Right hindlimb (tissue), 1 donor: ENCODE results near the gene LDB1.

Source experiments
- DNase-seq: peaks from one replicate; pipeline ENCODE4 v3.0.0-alpha.2; 2018

Gene LDB1

DNA sequence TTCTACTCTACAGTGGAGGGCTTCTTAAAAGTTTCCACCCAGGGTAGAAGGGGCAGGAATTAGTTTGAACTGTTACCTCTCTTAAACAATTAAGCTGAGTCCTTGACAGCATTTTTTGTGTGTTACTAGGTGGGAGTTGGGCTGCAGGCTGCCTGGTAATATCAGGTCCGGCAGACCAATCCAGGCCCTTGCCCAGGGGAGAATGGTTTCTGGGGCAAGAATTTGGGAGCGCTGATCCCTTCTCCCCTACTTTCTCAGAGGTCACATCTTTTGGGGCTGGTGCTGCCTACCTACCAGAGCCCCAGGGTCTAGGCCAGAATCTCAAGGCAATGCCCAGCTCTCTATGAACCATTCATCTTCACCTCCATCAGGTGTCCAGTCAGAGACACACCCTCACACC lies 14.2 kb upstream of the LDB1 start:
- DNase-seq: no peak

DNA sequence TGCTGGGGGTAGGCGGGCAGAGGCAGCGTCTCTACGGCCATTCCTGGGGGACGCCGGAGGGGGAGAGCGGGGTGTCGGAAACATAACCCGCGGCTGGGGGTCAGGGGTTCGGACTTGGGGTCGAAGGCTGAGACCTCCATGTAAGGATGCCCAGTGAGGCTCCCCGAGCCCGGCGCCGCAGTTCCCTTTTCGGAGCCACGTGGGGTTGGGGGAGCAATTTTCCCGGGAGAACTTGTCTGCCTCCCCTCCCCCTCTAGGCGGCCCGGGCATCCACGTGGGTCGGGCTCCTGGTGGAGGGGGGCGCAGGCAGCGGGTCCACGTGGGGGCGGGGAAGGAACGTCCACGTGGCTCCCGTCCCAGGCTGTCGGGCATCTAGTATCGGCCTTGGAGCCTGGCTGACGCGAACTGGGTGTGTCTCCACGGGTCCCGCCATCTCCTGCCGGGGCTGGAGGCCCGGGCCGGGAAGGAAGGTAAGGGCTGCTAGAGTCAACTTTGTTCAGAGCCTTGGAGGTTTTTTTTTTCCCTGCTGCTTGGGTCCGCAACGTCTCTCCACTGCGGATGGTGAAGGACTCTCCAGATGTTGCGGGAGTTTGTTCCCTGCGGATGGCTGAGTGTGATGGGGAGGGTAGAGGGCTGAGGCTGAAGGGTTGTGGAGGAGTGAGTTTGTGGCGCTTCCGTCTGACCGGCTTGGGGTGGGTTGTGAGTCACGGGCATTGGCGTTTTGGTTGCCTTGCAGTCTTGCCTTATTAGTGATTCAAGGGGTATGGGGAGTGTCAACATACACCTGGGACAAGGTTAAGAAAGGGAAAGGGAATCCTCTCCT lies 13.4 kb upstream of the LDB1 start:
- DNase-seq: peak; percentile 87

DNA sequence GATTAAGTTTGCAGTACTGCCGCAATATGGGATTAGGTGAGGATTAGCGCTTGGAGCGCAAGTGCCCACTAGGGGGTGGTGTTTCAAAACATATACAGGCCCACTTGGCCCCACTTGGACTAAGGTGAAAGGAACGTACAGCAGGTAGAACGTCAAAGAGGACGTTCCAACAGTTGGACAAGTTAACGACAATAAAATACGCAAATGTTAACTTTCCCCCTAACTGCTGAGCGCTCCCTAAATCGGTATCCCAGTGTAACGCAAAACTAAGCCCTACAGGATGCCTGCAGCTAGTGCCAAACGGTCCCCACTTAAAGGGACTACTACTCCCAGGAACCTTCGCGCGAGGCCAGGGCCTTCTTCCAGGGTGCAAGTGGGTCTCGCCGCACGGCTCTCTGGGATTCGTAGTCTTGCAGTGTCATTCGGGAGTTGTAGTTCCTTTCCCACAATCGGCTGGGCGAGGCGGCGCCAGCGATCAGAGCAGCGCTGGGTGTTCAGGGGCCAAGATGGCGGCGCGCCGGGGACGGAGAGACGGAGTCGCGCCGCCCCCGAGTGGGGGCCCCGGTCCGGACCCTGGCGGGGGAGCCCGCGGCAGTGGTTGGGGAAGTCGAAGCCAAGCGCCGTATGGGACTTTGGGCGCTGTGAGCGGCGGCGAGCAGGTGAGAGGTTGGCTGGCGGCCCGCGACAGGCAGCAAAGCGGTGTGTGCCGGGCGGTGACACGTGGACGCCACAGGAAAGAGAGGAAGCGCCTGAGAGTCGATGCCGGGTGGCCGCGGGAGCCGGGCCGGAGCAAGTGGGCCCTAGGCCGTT lies 12.6 kb upstream of the LDB1 start, which contains the start of gene PPRC1:
TSS of gene PPRC1 (plus strand) at position 478 of the 810 bp plus-strand sequence. CDS start at position 507, 29 bp downstream.
- DNase-seq: peak; percentile 99

DNA sequence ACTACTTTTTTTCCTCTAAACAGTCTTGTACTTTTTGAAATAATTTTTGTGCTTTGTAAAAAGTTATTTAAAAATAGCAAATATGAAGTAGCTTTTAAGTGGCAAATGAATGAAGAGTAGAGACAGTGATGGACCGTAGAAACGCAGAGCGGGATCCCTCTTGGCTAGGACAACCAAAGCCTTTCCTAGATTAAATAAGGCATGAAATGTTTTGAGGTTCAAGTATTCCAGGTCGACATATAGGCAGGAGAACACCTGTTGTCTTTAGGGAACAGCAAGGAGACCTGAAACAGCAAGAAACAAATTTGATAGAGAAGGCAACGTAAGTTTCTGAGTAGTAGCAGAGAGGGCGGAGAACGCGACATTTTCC lies 12.0 kb upstream of the LDB1 start:
- DNase-seq: no peak

DNA sequence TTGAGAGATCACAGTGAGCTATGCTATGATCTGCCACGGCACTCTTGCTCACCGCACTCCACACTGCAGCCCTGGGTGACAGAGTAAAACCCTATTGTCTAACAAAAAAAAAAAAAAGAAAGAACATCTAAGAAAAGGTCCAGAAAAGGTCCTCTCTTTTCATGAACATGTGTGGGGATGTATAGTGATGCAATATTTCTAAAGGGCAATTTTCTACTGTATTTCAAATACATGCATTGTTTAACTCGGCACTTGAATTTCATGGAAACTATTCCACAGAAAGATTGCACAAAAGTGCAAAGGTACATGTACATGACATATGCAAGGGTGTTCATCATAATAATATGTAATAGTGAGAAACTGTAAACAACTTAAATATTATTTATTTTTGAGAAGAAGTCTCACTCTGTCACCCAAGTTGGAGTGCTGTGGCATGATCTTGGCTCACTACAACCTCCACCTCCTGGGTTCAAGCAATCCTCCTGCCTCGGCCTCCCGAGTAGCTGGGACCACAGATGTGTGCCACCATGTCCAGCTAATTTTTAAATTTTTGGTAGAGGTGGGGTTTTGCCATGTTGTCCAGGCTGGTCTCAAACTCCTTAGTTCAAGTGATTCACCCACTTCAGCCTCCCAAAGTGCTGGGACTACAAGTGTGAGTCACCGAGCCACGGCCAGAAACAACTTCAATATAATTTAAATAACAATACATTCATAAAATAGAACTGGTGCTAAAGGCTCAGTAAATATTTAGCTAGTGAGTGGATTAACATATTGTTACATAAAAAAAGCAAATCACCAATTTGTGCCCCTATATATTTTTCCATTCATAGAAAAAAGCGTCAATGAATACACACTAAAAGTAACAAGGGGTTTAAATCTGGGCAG lies 11.4 kb upstream of the LDB1 start:
- no peak for DNase-seq

DNA sequence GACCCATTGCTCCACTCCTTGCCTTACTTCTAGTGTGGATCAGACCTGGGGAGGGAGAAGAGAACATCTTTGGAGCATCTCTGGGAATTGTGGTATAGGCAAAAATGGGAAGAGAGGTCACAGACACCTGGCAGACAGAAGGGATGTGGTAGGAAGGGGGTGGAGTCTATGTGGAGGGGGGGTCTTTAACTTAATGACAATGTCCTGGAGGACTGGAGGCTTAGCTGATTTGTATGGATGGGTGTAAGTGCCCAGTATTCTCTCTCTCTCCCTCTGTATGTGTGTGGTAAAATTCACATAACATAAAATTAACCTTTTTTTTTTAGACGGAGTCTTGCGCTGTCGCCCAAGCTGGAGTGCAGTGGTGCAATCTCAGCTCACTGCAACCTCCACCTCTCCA lies 3.1 kb upstream of the LDB1 start:
- no peak for DNase-seq

DNA sequence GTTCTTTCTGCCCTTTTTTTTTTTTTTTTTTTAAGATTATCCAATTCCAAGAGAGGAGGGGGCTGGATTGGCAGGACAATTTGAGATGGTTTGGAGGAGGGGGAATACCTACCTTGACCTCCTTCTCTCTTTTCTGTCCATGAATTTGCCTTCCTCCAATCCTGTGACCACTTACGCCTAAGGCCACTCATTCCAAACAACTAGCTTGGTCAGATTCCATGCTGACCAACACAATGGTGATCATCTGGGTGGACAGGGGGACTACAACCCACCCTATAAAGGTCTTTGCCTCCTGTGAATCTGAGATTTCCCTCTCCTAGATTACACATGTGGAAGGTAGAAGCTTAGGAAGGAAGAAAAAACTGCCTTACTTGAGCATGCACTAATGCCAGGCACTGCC lies 2.3 kb upstream of the LDB1 start:
- DNase-seq: no peak

DNA sequence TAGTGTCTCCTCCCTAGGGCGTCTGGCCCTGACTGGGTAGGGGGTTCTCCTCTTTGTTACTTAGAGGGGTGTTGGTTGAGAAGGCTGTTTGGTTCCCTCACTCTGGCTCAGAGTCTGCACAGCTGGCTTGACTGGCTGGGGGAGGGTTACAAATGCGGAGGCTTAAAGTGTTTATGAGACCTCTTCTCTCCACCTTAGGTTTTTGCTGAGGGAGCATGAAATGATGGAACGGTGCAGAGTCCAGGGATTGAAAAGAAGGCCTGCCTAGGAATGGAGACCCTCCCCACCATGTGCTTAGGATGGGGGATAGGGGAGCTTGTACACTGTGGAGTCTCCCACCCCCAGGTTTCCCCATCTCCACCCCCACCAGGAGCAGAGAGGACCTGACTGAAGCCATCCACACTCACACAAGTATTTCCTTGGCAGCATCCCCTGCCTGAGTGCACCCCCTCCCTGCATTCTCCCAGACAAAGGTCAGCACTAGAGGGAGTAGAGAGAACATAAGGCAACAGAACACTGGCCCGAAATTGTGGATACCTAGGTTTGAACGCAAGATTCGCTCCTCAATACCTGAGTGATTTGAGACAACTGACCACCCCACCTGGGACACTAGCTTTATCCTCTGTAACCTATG lies 1.7 kb upstream of the LDB1 start:
- peak; percentile 67 for DNase-seq

DNA sequence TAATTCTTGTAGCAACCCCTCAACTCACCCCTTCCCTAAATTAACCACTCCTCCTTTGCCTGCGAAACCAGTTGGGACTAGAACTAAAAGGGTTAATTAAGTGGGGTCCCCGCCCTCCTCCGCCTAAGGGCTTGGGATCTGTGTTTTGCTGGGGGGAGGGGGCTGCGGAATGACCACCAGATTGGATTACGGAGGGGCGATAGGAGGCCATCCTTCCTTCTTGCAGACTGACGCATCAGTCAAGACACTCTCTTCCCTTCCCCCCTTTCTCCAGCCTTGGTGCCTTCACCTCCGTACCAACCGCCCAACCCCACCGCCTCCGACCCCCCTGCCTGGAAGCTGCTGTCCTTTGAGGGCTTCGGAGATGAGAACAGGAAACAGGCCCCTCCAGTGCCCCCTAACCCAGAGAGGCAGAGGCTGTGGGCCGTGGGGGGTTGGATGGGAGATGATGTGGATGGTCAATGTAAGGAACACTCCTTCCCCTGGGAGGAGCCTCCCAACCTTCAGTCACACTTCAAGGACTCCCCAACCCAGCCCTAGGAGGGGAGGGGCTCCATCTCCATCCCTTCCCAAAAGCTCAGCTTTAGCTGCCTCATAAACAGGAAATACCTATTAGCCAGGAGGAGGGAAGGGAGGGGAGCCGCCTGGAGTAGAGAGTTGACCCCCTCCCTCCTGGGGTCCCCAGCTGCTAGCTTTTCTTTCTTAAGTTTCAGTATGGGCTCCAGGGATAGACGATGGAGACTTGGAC lies 997 bp upstream of the LDB1 start:
- DNase-seq: peak; percentile 84

DNA sequence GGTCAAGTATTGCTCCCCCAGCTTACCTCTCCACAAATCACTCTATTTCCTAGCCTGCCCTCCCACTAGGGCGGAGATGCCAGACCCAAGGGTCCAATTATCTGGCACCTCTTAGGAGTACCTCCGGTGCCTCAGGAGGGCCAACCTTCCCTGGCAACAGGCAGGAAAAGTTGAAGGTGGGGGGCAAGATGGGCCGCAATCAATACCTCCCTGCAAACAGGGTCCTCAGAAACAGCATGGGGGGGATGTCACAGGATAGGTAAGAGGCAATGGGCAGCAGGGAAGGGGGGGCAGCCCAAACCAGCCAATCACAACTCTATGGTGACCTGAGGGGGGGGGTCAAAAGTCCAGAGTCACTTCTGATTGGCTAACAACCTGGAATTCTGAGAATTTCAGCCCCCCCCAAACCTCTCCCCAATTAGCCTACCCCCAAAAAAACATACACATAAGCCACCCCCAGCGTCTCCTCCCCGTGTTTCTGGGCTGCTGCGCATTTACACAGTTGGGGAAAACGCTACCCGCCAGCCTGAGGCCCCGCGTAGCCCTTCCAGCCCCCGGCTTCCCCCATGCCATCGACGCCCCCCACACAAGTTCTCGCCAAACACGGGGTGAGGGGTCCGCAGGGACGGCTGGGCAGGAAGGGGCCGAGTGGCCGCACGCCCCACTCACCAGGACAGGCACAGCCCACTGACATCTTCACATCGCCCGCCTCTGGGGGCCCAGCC lies 589 bp downstream of the LDB1 start:
- peak; percentile 81 for DNase-seq

DNA sequence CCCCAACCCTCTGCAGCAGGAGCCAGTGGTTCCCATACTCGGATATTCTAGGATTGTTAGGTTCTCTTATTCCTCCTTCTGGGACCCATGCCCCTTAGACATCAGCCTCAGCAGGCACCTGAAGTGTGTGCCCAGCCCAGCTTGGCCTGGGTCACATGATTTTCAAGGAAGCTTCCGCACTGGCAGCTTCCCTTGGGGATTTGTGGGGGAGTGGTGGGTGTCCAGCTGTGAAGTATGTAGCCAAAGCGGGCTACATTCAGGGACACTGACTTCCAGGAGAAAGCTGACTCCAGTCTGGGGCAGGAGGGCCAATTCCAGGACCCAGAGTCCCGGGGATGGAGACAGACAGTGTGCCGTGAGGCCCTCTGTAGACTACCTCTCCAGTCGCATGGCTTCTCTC lies 1.3 kb downstream of the LDB1 start:
- DNase-seq: peak; percentile 44

DNA sequence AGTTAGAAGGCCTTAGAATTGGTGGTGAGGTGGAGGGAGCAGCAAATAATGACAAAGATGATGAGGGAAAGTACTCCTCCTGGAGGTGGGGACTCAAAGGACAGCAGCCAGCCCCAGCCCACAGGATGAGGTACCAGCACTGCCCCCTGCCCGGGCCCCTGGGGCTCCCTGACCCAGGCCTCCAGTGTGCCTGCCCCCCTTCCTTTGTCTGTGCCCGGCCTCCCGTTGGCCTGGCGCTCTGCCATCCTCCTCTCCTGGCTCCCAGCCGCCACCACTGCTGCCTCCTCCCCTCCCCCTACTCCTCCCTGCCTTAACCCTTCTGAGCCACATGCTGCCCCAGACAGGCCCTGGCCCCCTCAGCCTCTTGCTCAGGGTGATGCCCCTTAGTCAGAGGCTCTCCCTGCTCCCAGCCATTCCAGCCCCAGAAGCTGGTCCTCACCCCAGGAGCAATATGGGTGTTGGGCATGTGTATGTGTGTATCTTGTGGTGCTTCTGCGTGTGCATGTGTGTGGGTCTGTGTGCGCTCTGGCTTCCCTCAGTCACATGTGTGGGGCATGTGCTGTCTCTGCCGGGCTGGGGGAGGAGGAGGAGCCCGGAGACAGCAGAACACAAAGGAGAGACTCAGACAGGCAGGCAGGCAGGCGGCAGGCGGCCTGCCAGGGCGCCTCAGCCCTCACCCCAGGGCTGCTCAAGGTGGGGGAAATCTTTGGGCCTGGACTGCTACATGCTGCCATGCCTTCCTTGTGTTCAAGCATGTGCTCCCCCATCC lies 2.6 kb downstream of the LDB1 start:
- DNase-seq: peak; percentile 91

DNA sequence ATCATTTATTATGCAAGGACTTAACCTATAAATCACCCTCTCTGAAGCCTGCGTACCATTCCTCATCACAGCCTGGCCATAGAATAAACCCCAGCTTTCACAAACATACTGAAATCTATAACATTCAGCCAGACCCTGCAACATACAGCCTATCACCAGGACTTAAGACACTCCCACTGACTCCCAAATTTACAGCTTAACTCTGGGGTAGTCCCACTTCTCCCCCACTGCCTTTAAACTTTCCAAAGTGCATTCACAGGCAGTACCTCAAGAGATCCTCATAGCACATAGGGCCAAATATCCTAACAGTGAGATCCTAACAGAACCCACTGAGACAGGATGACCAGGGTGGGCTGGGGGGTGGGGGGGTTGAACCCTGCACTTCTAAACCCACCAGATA lies 3.5 kb downstream of the LDB1 start:
- DNase-seq: no peak

DNA sequence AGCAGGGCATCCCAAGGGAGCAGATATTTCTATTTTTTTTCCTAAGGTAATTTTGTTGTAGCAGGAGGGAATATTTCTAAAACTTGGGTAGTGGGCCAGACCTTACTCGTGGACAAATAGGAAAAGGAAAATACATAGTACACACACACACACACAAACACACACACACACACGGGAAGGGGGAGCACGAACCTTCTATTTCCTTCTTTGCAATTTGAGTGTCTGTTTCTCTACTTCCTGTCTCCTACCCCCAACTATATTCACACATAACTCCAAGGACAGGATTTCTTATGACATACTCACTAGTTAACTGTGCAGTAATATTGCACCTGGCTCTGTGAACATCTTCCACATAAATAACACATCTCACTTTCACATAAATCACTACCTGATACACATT lies 4.4 kb downstream of the LDB1 start:
- no peak for DNase-seq

DNA sequence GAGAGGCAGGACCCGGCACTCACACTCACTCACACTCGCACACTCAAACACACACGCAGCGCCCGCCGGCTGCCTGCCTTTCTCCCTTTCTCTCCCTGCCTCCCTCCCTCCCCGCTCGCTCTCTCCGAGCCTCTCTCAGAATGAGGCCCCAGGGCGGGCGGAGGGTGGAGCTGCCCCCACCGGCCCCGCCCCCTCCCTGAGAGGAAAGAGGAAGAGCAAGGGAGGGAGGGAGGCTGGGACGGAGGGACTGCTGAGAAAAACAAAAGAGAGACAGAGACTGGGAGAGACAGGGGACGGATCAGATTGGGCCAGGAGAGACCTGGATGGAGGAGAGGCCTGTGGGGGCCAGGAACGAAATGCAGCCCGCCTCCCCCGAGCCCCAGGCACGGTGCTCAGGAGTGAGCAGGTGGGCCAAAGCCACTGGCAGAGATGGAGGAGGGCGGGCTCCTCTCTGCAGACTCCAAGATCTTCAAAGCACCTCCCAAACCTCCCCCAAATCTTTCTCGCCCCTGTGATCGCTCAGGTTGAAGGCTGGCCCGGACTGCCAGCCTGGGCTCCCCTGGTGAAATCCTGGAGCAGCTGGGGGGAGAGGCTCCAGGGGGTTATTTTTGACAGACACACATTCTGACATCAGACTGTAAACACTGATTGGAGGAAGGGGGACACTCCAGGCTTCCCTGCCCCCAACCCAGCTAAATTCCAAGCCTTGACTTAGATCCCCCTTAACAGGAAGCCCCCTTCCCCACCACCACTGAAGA lies 5.1 kb downstream of the LDB1 start:
- peak; percentile 95 for DNase-seq

DNA sequence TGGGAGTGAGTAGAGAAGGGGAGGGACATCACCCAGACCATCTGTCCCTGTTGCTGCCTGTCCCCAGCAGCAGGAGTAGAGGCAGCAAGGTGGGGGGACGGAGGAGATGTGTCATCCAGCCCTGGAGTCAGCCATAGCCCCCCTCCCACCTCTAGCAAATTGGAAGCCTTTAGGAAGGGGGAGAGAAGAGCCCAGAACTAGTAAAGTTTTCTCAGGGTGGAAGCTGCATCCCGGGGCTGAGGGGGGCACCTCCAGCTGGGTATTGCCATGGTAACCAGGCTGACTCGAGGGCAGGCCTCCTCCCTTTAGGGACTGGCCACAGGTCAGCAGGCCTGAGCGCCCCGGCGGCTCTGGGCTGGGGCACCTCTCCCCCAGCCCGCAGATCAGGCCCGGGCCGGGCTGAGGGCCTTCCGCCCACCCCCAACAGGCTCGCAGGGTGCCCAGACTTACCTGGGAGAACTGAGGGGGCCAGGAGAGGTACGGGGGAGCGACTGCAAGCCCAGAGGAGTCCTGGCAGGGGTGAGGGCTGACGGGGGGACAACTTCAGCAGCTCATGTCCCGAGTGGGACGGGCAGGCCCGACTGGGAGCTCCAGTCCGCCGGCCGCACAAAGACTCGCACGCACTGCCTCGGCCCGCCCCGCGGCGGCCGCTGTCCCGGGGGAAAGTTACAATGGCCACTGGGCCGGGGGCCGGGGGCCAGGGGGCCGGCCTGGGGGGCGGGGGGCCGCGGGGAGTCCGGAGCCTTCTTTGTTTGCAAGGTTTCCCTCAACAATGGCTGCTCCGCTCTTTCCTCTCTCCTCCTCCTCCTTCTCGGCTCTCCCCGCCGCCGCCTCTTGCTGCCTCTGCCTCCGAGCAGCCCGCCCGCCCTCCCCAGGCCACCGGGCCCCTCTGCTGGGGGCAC lies 6.0 kb downstream of the LDB1 start:
- DNase-seq: peak; percentile 53

DNA sequence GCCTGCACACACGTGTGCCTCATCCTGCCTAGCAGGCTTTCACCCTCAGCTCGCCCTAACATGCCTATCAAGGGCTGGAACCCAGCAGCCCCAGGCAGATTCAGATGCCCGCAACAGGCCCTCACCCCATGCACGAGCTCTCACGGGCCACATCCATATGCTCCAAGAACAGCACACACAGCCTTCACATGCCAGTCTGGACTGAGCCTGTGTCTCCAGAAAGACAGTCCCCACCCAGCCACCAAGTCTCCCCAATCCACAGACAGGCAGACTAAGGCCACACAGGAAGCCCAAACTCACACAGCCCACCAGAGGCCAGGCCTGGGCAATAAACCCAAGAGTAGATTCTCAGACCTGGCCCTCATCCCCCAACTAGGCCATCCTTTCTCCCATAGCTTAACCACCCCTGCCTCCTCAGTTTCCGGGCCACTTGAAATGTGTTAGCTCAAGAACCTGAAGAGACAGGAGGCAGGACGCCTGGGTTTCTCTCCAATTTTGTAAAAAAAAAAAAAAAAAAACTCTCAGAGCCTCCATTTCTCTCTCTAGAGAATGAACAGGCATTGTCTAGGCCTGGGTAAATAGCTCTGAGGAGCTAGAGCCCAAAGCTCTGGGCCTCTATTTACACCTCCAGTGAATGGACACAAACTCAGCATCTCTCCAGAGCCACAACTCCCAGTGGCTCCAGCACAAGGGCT lies 6.8 kb downstream of the LDB1 start:
- no peak for DNase-seq
